ENCODE data around the gene ESRRB.

The ESRRB gene

DNA sequence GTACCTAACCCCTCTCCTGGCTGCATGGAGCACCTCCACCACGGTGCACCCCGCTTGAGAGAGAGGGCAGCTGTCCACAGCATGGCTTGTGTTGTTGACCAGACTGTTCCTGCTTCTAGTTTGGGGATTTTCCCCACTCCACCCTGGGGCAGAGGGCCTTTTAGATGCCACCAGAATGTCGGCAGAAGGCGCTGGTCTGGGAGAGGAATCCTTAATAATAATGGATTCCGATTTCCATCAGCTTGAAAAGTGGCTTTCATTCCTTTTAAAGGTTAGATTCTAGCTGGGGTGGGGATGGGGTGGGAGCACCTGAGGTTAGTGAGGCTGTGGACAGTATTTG is 1.8 kb downstream of the ESRRB start:
- TF ChIP-seq, protein P1, sequence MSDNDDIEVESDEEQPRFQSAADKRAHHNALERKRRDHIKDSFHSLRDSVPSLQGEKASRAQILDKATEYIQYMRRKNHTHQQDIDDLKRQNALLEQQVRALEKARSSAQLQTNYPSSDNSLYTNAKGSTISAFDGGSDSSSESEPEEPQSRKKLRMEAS (IDR thresholded peaks at IDR 0.05; ENCODE audit: low read depth, low read length): no peak
- no peak for TF ChIP-seq MYC (IDR thresholded peaks at IDR 0.05; ENCODE audit: low read depth, low read length)
- DNase-seq (ENCODE audit: low read depth): no peak
- no peak overlapping the region for H3K4me3 ChIP-seq (ENCODE audit: low read depth, low read length)

DNA sequence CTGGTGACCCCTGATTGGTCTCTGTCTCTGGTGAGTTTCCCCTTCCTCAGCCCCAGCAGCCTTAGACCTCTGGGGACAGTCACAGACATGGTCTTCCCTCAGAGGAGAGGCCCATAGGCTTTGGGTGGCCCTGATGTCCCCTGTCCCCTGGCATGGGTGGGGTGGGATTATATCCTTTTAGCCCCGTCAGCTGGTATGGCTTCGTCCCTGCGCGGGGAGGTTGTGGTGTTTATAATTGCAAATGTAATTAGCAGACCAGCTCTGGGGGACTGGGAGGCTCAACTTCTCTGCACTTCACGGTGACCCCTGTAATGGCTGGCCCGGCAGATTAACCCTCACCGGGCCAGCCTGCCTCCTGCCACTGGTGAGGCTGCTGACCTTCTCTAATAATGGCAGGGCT is 5.1 kb downstream of the ESRRB start:
- no peak overlapping the region for H3K4me3 ChIP-seq (ENCODE audit: low read depth, low read length)
- TF ChIP-seq, protein P2, sequence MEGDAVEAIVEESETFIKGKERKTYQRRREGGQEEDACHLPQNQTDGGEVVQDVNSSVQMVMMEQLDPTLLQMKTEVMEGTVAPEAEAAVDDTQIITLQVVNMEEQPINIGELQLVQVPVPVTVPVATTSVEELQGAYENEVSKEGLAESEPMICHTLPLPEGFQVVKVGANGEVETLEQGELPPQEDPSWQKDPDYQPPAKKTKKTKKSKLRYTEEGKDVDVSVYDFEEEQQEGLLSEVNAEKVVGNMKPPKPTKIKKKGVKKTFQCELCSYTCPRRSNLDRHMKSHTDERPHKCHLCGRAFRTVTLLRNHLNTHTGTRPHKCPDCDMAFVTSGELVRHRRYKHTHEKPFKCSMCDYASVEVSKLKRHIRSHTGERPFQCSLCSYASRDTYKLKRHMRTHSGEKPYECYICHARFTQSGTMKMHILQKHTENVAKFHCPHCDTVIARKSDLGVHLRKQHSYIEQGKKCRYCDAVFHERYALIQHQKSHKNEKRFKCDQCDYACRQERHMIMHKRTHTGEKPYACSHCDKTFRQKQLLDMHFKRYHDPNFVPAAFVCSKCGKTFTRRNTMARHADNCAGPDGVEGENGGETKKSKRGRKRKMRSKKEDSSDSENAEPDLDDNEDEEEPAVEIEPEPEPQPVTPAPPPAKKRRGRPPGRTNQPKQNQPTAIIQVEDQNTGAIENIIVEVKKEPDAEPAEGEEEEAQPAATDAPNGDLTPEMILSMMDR (IDR thresholded peaks at IDR 0.05; ENCODE audit: low read depth, low read length): no peak
- TF ChIP-seq MYC (IDR thresholded peaks at IDR 0.05; ENCODE audit: low read depth, low read length): no peak
- TF ChIP-seq POLR2A (IDR thresholded peaks at IDR 0.05; ENCODE audit: extremely low read depth, insufficient read length): no peak
- TF ChIP-seq, protein P1 (IDR thresholded peaks at IDR 0.05; ENCODE audit: low read depth, low read length): no peak
- no peak for DNase-seq (ENCODE audit: low read depth)

DNA sequence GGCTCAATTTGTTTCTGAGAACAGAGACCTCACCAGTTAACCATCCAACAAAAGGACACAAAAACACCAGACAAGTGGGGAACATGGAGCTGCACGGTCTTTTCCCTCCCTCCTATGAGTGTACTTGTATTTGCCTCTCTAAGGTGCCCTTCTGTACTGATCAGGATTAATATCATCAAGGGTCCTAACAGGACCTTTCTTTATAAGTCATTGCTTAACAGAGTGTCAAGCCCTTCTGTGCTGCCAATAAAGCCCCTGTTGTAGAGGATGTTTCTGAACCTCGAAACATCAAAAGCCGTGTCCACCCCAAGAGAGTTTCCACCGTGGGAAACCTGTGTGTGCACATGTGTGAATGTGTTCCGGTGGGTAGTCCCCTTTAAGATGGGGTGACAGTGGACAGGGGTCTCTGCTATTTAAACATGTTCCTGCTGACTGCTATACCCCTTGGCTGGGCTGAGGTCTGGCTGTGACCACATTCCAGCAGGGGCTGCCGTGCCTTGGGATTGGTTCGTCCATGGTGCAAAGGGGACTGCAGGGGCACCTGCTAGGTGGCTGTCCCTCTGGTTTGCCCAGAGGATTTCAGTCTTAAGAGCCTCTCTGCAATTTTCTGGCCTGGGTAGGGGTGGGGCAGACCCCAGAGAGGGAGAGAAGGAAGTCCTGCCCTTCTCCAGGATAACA is 6.0 kb downstream of the ESRRB start:
- no peak for DNase-seq (ENCODE audit: low read depth)
- TF ChIP-seq, protein P2 (IDR thresholded peaks at IDR 0.05; ENCODE audit: low read depth, low read length): no peak
- TF ChIP-seq POLR2A (IDR thresholded peaks at IDR 0.05; ENCODE audit: extremely low read depth, insufficient read length) (no peak), MYC (IDR thresholded peaks at IDR 0.05; ENCODE audit: low read depth, low read length) (no peak)
- TF ChIP-seq, protein P1 (IDR thresholded peaks at IDR 0.05; ENCODE audit: low read depth, low read length): no peak

DNA sequence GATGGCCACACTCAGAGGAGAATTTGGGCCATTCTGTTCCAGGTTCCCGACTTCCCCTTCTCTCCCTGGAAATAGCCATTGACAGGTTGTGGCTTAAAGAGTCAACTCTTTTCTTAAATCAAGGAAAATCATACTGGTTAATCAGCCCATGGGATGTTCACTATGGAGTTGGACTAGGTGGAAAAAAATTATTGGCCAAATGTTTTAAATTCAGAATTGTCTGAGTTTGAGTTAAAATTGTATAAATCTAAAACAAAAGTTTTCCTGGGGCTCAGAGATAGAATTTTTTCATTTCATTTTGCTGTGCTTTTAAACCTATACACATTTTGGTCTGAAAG is 6.5 kb downstream of the ESRRB start:
- no peak for DNase-seq (ENCODE audit: low read depth)
- H3K4me3 ChIP-seq (ENCODE audit: low read depth, low read length): no peak overlapping the region
- TF ChIP-seq MYC (IDR thresholded peaks at IDR 0.05; ENCODE audit: low read depth, low read length): no peak
- no peak for TF ChIP-seq POLR2A (IDR thresholded peaks at IDR 0.05; ENCODE audit: extremely low read depth, insufficient read length)
- TF ChIP-seq, protein P1 (IDR thresholded peaks at IDR 0.05; ENCODE audit: low read depth, low read length): no peak
- TF ChIP-seq, protein P2 (IDR thresholded peaks at IDR 0.05; ENCODE audit: low read depth, low read length): no peak

More for the DNA sequence above, 6.0 kb downstream of the ESRRB start:
- H3K4me3 ChIP-seq (ENCODE audit: low read depth, low read length): no peak overlapping the region

DNA sequence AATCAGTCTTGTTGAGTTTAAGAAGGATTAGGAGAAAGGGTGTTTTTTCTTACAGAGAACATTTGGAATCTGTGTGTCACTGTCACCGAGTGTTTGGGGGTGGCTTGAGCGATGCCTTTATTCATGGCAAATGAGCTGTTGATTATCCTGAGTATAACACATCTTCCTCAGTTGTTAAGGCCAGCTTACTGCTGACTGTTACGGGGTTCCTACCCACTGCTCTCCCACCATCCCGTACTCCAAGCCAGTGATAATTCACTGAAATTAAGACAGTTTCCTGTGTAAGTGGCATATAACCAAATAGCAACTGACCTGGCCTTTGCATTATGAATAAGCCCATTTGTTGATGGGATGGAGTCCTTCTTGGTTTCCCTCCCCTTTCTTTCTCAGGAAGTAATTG is 9.5 kb downstream of the ESRRB start:
- no peak overlapping the region for H3K4me3 ChIP-seq (ENCODE audit: low read depth, low read length)
- no peak for DNase-seq (ENCODE audit: low read depth)
- TF ChIP-seq, protein P1 (IDR thresholded peaks at IDR 0.05; ENCODE audit: low read depth, low read length): no peak
- TF ChIP-seq, protein P2 (IDR thresholded peaks at IDR 0.05; ENCODE audit: low read depth, low read length): no peak
- TF ChIP-seq MYC (IDR thresholded peaks at IDR 0.05; ENCODE audit: low read depth, low read length) (no peak), POLR2A (IDR thresholded peaks at IDR 0.05; ENCODE audit: extremely low read depth, insufficient read length) (no peak)

DNA sequence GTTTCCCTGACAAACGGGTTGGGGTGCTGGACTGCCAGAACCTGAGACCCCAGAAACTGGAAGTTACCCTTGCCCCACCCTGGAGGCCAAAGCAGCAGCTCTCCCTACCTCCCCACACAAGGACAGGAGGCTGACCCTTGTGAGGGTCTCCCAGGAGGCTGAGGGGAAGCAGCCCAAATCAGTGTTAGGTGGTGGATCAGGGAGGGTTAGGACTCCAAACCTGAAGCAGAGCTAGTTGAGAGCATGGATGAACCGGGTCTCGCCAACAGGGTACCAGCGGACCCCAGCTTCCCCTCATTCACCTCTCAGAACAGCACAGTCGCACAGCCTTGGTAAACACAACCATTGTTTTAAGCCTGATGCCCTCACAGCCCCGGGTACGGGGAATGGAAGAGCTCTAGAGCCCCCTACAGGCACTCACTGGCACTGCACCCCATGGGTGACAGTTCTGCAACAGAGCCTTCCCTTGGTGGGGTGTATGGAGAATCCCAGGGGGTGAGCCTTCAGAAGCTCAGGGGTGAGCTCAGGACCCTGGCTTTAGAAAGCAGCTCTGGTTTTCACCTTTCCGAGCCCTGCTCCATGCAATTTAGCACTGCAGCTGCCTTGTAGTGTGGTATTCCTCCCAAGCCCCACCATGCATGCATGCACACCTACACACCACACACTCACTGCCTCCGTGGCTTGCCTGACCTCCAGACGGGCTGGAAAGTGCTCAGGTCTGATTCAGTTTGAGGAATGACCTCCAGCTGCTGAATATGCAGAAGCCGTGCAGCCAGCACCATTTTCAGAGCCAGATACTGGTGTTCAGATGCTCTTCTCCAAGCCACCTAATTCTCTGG is 11.2 kb downstream of the ESRRB start:
- DNase-seq (ENCODE audit: low read depth): peak; percentile 65
- TF ChIP-seq, protein P1 (IDR thresholded peaks at IDR 0.05; ENCODE audit: low read depth, low read length): no peak
- no peak for TF ChIP-seq POLR2A (IDR thresholded peaks at IDR 0.05; ENCODE audit: extremely low read depth, insufficient read length)
- TF ChIP-seq, protein P2 (IDR thresholded peaks at IDR 0.05; ENCODE audit: low read depth, low read length): peak; percentile 97
- no peak for TF ChIP-seq MYC (IDR thresholded peaks at IDR 0.05; ENCODE audit: low read depth, low read length)
- H3K4me3 ChIP-seq (ENCODE audit: low read depth, low read length): no peak overlapping the region
